Stimulated activated naive CD4-positive, alpha-beta T cell (primary cell): ENCODE measurements around the gene MRPL52.
A peak's percentile ranks its signal among the peaks of the same experiment; 100 is the strongest.
"Not testable (repeated sequence)": the region's sequence is repeated elsewhere in the genome, so short reads cannot be mapped to it uniquely, and the experiment has no call there.

Experiments
- DNase-seq, 6 experiments: peaks; one replicate each; lab custom pipeline; 2025; lab: John Stamatoyannopoulos, UW

Gene MRPL52

DNA sequence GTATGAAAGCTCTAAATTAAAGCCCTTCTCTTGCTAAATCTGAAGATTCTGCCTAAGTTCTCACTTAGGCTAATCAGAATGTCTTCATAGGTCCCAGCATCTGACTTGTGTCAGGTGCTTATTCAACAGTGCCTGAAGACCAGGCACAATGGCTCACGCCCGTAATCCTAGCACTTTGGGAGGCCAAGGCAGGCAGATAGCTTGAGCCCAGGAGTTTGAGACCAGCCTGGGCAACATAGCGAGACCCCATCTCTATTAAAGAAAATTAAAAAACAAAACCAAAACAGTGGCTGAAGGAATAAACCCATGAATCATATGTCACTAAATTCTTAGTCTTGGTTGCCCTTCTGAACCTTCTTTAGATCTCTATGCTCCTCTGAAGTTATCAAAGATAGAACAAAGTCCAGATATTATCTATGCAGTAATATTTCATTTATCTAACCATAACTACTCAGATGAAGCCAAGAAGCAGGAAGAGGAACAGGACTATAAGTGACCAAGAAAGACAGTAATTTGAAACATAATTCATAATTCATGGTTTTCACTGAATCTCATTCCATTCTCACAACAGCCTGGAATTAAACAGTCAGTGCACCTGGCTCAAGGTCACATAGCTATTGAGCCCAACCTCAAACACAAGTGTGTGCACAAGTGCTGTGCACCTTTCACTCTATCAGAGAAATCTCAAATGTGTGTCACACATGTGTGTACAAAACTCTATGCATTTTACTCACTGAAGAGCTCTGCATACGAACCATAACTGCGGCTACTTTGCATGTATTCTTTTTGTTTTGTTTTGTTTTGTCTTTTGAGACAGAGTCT is 21.1 kb upstream of the MRPL52 start:
- DNase-seq, result no peak

DNA sequence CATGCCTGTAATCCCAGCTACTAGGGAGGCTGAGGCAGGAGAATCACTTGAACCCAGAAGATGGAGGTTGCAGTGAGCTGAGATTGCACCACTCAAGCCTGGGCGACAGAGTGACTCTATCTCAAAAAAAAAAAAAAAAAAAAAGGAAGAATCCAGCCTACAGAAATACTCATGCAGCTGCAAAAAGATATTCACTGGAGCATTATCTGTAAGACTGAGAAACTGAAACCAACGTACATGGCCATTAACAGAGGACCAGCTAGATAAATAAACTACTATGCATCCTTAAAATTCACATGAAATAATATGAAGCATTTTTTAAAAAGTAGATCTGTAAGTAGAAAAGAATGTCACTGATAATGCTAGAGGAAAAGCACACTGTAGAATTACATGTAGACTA is 18.0 kb upstream of the MRPL52 start:
- DNase-seq, result no peak

DNA sequence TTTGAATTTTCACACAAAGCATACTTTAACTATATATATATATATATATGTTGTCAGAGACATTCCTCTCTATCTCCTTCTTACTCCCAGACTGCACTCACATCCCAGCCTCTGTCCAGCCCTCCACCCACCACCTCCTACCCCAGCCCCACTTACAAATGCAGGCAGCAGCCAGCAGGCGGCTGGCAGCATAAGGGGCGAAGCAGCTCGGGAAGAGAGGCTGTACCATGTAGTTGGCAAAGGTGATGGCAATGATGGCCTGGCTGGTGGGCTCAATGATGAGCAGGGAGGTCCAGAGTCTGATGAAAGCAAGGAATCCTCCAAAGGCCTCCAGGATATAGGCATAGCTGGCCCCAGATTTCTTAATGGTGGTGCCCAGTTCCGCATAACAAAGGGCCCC is 16.9 kb upstream of the MRPL52 start:
- no peak for DNase-seq

DNA sequence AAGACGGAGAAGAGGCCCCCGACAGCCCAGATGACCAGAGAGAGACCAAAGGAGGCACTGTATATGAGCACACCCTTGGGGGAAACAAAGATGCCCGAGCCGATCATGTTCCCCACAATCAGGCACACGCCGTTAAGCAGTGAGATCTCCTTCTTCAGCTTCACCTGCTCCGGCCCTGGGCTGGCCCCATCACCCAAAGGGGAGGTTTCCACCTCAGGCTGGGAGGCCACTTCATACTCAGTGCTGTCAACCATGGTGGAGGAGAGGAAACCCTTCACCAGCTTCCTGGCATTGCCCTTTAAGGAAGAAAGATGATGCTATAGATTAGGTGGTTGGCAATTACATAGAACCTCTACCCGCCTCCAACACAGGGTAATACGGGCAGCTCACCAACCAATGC is 16.5 kb upstream of the MRPL52 start:
- DNase-seq, result no peak

DNA sequence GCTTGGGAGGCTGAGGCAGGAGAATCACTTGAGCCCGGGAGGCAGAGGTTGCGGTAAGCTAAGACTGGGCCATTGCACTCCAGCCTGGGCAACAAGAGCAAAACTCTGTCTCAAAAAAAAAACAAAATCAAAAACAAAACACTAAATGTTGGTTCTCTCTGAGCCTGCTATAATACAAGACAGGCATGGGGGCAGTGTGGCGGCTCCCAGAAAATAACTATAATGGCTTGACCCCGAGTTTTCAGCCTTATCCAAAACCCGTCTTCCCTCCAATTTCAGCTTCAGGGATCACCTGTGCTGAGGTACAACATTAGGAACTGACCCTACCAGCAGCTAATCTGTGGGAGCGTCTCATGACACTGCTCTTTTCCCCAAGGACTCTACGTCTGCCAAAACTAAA is 15.3 kb upstream of the MRPL52 start:
- DNase-seq, result no peak

DNA sequence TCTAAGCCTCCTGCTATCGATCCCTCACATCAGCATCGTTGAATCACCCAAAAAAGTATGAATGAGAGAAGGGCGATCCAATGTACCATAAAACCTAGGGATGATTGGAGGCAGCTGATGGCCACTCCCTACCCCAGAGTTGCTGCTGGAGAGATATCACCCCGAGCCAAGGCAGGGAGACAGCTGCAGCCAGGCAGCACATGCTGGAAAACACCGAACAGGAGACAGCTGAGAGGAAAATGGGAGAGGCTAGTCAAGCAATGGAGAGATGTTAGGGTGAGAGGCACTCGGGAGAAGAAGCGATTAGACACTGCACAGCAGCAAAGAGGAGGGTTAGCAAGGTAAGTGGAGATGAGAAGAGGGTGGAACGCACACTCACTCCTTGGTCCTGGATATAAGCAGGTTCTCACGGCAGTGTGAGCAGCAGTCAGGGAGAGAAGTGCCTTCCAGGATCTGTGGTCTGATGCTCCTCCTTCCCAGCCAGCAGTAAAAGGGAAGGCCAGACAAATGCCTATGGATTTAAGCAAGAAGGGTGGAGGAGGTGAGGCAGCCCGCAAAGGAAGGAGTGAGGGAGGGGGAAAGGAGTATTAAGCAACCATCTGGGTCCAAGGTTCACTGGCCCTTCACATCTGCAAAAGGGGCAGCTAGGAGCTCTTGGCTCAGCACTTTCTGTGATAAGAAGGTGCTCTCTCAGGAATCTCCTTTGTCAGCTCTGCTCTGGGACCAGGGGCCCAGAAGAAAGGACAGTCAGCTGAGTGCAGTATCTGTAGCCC is 14.6 kb upstream of the MRPL52 start, which contains the start of gene SLC7A7:
TSS of gene SLC7A7 (minus strand) at position 495 of the 773 bp plus-strand sequence. CDS start 2,037 bp downstream, outside the sequence.
- no peak for DNase-seq

DNA sequence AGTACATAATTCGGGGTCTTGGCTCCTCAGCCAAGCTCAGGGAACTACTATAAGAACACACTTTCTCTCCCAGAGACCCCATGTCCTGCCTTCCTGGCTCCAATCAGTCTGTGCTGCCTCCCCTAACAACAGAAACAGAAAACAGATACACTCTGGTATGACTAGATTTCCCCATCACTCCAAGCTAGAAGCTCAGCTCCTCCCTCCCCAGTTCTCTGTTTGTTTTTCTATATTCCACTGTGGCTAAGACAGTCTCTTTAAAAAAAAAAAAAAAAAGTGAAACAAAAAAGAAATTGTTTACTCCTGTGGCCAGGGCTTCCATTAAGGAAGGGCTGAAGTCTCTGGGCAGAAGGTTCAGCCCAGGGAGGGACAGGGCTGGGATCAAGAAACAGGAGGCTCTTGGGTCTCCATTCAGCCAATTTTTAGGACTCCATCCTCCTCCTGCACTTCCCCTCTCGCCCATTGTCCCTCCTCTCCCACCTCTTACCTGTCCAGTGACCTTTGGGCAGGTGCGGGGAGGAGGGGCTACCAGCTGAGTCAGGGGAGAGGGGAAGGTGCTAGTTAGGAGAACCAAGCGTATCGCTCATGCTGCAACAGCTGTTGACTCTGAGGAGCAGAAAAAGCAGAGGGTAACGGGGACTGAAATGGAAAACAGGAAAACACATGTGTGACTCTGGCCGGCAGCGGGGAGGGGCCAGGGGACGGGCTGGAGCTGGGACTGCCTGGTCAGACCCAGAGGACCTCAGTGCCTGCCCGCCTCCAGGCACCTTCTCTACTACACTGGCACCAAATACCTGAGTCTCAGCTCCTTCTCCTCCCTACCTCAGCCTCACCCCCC is 10.3 kb upstream of the MRPL52 start:
- no peak for DNase-seq

DNA sequence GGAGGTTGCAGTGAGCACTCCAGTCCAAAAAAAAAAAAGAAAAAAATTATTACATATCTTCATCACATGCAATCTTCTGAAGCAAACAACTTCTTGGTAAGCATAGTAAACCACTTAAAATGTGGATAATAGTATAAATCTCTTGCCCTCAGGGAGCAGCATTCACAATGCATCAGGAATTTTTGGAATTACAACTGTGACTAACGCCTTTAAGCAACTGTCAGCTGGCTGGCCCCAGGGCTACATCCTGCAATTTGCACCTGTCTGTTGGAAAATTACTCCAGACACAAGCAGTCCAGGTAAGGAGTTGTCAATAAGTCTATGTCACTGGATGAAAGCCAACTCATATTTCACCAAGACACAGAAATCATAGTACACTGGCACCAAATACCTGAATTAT is 9.0 kb upstream of the MRPL52 start:
- no peak for DNase-seq

DNA sequence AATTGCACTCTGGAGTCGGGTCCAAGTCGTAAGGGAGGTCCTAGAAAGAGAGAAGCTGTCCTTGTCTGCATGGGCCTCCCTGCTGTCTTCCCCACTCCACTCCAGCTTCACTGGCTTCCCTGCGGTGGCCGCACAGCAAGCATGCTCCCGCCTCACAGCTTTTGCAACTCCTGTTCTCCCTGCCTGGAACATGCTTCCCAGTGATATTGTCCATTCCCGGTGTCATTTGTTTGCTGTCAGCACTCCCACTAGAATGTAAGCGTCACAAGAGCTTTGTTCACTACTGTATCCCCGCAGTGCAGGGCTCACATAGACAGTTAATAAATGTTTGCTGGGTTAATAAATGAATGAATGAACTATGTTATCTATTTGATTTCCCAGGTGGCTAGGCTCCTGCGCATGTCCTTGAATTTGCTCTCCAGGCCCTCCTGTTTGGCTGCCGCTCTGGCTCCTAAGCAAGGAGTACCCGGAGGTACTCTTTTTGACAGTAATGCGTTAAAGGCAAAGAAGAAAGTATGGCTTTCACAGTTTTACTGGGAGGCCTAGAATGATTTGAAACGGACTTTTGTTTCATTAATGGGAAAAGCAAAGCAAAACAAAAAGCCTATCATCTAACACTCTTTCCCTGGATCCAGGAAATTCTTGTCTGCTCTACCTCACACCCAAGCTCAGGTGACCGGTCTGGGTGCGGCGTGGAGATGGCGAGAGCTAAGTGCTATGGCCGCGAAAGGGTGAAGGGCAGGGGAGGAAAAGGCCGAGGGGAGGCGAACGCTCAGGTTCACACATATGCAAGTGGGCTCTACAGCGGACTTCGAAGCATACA is 8.3 kb upstream of the MRPL52 start:
- no peak for DNase-seq

DNA sequence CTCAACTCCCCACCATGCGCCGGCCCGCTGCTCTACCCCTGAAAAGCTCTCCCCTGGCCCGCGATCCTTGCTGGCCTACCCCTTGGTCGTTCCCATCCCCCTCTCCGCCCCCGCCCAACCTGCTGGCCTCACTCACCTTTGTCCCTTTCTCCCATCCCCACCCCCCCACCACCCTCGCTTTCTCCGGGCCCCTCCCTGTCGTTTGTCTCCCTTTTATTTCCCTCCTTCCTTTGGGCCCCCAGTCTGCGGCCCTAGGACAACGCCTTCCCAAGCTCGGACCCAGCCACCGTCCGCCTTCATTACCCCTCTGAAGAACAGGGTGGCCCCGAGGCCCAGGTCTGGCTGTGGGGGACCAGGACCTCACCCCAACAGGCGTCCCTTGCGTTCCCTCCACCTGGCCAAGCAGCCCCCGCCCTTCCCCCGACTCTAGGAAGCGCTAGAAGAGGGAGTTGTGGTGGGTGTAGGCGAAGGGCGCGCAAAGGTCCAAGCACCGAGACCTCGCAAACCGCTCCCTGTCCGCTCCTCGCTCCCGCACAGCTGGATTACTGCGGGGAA is 7.6 kb upstream of the MRPL52 start:
- DNase-seq, result no peak

DNA sequence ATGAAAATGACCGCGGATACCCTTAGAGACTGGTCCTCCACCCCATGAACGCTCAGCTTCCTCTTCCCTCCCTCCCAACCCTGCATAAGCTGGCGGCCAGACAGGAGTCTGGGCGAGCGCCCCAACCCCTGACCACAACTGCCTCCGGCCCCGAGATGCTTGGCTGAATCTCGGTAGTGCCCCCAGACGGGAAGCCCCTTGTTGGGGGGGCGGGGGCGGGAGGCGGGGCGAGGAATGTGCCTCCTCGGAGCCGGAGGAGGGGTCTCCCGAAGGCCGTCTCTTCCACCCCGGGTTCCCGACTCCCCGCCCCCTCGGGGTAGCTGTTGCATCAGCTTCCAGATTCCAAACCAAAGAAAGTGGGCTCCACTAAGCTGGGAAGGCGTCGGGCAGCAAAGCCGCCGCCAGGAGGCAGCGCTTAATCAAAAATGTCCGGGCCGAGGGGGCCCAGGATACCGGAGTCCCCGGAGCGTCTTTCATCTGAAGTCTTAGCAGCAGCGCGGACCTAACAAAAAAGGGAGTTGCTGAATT is 7.1 kb upstream of the MRPL52 start:
- peak; percentile 42 to 69 (median 58) for DNase-seq

DNA sequence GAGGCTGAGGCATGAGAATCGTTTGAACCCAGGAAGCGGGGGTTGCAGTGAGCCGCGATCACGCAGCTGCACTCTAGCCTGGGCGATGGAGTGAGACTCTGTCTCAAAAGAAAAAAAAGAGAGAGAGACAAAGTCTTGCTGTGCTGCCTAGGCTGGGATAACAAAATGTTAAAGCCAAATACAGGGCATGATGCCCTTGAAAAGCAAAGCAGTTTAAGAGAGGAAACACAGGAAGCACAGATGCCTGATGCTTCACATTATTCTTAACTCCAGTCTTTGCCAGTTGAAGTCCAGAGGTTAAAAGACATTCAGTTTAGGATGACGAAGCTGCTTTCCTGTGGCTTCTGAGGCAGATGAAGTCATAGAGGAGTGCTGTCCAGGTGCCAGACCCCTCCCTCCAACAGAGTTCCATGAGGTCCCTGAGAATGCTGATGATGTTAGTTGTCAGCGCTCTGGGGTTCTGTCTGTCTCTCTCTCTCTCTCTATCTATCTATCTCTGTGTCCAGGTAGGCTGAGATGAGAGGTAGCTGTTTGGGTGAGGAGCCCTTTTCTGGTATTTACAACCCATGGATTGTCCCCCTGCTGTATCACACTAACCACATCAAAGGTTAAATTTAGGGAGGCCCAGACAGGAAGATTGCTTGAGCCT is 4.9 kb upstream of the MRPL52 start:
- DNase-seq, result peak in 2 of 6 experiments; percentile 8 to 27

DNA sequence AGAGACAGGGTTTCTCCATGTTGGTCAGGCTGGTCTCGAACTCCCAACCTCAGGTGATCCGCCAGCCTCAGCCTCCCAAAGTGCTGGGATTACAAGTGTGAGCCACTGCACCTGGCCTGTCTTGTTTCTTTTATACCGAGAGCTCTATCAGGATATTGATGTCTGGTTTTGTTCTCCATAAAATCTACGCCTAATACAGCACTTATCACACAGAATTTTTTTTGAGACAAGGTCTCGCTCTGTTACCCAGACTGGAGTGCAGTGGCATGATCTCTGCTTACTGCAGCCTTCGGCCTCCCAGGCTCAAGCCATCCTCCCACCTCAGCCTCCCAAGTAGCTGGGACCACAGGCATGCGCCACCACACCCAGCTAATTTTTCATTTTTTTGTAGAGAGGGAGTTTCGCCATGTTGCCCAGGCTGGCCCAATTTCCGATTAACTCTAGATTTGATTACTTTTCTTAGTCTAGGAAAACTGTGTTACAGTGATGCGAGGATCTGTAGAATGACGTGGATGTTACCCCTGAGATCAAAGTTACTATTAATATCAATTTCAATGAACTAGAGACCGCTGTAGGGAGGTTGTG is 519 bp upstream of the MRPL52 start:
- DNase-seq, result not testable (repeated sequence)

DNA sequence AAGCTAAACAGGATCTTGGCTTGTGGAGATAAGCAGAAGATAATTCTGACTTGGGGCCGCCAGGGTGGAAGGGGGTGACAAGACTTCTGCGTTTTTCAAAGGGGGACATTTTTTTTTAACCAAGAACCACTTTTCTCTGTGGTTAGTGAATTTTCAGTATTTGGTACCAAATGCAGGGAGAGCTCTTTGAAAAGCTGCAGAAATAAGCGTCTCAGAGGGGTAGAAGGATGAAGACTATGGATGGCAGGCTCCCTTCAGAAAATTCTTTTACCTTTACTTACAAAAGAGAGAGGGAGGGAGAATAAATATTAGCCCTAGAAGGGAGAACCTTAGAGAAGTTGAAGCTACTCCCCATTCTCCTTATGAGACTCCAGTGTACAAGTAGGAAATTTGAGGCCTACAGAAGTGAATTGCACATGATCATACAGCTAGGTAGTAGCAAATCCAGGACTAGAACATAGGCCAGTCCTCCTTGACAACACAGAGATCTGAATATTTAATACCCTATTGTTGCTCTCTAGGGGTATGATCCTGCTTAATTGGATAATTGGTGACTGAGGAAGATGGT is 840 bp downstream of the MRPL52 start:
- peak in 1 of 6 experiments; percentile 24 for DNase-seq

DNA sequence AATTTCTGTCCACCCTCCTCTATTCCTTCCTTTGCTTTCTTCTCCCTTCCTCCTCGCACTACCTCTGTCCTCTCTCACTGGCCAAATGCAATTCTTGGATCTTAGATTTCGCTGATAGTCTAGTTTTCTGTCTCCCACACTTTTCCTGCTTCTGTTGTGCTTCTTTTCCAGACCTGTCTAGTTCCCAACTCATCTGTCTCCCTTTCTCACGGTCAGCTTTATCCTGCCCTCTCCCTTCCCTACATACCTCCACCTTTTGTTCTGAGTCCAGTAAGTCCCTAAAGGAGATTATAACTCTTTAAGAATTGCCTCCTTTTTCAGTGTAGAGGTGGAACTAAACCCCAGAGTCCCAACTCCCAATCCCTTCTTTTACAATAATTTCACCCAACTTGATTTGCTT is 5.8 kb downstream of the MRPL52 start:
- peak in 1 of 6 experiments; percentile 4 for DNase-seq

DNA sequence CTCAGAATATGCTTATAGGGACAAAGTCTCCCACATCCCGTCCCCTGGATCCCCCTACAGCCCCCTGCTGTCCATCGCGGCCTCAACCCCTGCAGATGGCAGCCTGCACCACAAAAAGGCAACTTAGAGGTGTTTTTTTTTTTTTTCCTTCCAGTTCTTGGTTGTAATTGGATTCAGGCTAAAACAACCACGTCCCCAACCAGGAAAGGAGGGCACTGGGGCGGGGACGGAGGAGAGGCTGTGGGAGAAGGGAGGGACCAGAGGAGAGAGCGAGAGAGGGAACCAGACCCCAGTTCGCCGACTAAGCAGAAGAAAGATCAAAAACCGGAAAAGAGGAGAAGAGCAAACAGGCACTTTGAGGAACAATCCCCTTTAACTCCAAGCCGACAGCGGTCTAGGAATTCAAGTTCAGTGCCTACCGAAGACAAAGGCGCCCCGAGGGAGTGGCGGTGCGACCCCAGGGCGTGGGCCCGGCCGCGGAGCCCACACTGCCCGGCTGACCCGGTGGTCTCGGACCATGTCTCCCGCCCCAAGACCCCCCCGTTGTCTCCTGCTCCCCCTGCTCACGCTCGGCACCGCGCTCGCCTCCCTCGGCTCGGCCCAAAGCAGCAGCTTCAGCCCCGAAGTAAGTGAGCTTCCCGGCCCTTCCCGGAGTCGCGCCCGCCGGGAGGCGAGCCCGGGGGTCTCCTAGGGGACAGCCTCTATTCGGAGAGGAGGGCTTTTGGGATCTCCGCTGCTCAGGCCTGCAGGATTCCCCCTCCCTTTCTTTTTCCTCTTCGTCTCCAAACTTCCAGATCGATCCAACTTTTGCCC is 6.8 kb downstream of the MRPL52 start, which contains the start of gene MMP14:
TSS of gene MMP14 (plus strand) at position 285 of the 813 bp plus-strand sequence. CDS start at position 518, 233 bp downstream.
- DNase-seq, result no peak

DNA sequence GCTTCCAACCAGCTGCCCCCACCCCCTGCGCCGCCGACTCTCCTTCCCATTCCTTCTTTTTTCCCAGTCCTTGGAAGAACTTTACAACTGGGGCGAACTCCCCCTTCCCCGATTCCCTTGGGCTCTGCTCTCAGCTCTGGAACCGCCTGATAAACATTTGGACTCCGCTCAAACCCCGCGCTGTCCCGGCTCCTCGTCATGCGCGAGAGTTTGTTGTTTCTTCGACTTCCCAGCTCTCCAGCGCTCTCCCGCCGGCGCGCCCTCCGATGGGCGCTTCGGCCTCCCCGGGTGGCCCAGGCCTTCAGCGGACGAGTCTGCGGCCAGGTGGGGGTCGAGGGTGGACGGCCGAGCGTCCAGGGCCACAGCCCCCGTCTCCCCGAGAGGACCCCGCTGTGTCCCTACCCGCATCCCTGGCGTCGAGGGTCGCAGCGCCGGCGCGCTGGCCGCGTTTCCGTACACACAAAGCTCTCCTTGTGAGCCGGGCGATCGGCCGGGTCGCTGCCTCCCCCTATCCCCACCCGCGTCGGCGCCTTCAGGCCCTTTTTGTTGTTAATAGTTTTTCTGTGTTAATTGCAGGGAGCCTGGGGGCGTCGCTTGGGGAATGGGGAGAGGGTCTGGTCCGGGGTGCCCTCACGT is 7.5 kb downstream of the MRPL52 start:
- DNase-seq, result peak in 3 of 6 experiments; percentile 34 to 59 (median 34)
